ENCODE results near the gene ERC2.

Gene ERC2

GRCh38 chr3:56197991-56198390 is 270.3 kb downstream of the ERC2 start:
- ATAC-seq = no peak
- TF ChIP-seq TOX (CRISPR knock-in tag; IDR thresholded peaks at IDR 0.05; ENCODE audit: borderline replicate concordance) (no peak), OSR1 (CRISPR knock-in tag; IDR thresholded peaks at IDR 0.05) (no peak), TSHZ2 (CRISPR knock-in tag; IDR thresholded peaks at IDR 0.05) (no peak)

GRCh38 chr3:56197259-56197965 is 270.9 kb downstream of the ERC2 start:
- ATAC-seq = no peak
- TF ChIP-seq CSDC2 (CRISPR knock-in tag; IDR thresholded peaks at IDR 0.05) (no peak), TCF4 (CRISPR knock-in tag; IDR thresholded peaks at IDR 0.05; ENCODE audit: borderline replicate concordance) (no peak), ZFP3 (CRISPR knock-in tag; IDR thresholded peaks at IDR 0.05) (no peak), RARB (CRISPR knock-in tag; IDR thresholded peaks at IDR 0.05) (no peak), TSHZ2 (CRISPR knock-in tag; IDR thresholded peaks at IDR 0.05) (no peak), OSR1 (CRISPR knock-in tag; IDR thresholded peaks at IDR 0.05) (no peak), BACH2 (CRISPR knock-in tag; IDR thresholded peaks at IDR 0.05; ENCODE audit: borderline replicate concordance) (no peak), ZNF8 (CRISPR knock-in tag; IDR thresholded peaks at IDR 0.05) (no peak), ZC3H10 (CRISPR knock-in tag; IDR thresholded peaks at IDR 0.05) (no peak), CREB5 (CRISPR knock-in tag; IDR thresholded peaks at IDR 0.05; ENCODE audit: low read depth) (no peak), SNAI2 (CRISPR knock-in tag; IDR thresholded peaks at IDR 0.05) (no peak), PATZ1 (CRISPR knock-in tag; IDR thresholded peaks at IDR 0.05; ENCODE audit: borderline replicate concordance) (no peak), CSRNP3 (CRISPR knock-in tag; IDR thresholded peaks at IDR 0.05) (no peak), ZFP30 (CRISPR knock-in tag; IDR thresholded peaks at IDR 0.05) (no peak)

DNA sequence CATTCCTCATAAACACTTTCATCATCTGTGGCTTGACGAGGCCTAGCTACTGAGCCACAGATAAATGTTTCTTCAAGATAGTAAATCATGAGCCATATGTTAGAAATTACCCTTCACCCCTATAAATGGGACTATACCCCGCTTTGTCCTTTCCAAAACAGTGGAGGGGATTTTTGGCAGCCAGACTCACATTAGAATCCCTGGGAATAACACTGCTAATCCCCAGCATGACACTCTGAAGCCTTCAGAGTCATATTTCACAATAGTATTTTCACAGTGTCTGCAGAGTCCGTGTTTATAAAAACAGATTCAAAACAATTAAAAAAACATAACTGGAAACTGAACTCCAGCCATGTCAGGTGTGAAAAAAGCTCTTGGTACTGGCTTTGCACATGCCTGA is 271.6 kb downstream of the ERC2 start:
- ATAC-seq = no peak
- TF ChIP-seq GLIS3 (CRISPR knock-in tag; IDR thresholded peaks at IDR 0.05) (no peak), ZNF70 (CRISPR knock-in tag; IDR thresholded peaks at IDR 0.05) (no peak)

DNA sequence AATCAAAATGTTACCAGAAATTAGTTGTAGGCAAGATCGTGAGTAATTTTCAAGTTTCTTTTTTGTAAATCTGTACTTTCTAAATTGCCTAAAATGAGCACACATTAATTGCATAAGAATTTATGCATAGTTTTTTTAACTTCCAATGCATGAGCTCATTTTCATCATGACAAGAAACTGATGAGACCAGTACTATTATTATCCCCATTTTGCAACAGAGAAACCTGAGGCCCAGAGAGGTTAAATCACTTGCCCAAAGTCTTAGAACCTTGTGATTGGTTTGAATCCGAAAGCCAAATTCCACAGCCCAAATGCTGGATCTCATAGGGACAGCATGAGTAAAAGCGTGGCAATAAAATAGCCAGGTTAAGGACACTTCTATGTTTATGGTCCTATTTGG is 274.7 kb downstream of the ERC2 start:
- no peak for ATAC-seq

More for the DNA sequence above, 274.7 kb downstream of the ERC2 start:
- TF ChIP-seq ZFP30 (CRISPR knock-in tag; IDR thresholded peaks at IDR 0.05) (no peak), TOX (CRISPR knock-in tag; IDR thresholded peaks at IDR 0.05; ENCODE audit: borderline replicate concordance) (no peak), ARNTL (CRISPR knock-in tag; IDR thresholded peaks at IDR 0.05; ENCODE audit: borderline replicate concordance, low read depth) (no peak), ZFP3 (CRISPR knock-in tag; IDR thresholded peaks at IDR 0.05) (no peak), CSRNP3 (CRISPR knock-in tag; IDR thresholded peaks at IDR 0.05) (no peak), SNAI2 (CRISPR knock-in tag; IDR thresholded peaks at IDR 0.05) (no peak), ZNF70 (CRISPR knock-in tag; IDR thresholded peaks at IDR 0.05) (no peak), PPARA (CRISPR knock-in tag; IDR thresholded peaks at IDR 0.05; ENCODE audit: borderline replicate concordance) (no peak), GLIS3 (CRISPR knock-in tag; IDR thresholded peaks at IDR 0.05) (no peak), BACH2 (CRISPR knock-in tag; IDR thresholded peaks at IDR 0.05; ENCODE audit: borderline replicate concordance) (no peak), PATZ1 (CRISPR knock-in tag; IDR thresholded peaks at IDR 0.05; ENCODE audit: borderline replicate concordance) (no peak), OSR1 (CRISPR knock-in tag; IDR thresholded peaks at IDR 0.05) (no peak), TCF4 (CRISPR knock-in tag; IDR thresholded peaks at IDR 0.05; ENCODE audit: borderline replicate concordance) (no peak)

All from SK-N-SH treated with all-trans-retinoic acid at 6 μM for 48 hours (cell line).